MM.1S (cell line): ENCODE data around the gene FRMD1.

Source experiments
- DNase-seq: peaks from one replicate; pipeline ENCODE4 v3.0.0-alpha.2; 2015
- H2AFZ ChIP-seq: fragments of 300-600 bp; sonication (generic); 2 replicates; pipeline ENCODE4 v1.6.0; 2016; ENCODE audit warnings: antibody characterized with exemption, low read length
- H3F3A ChIP-seq: fragments of 300-600 bp; sonication (generic); 2 replicates; pipeline ENCODE4 v1.6.1; 2016; ENCODE audit warnings: mild to moderate bottlenecking, antibody characterized with exemption, low read length, moderate library complexity, mixed read lengths; ENCODE audit not compliant: insufficient read depth
- H3K27ac ChIP-seq: fragments of 300-600 bp; sonication (generic); 2 replicates; pipeline ENCODE4 v1.5.1; 2016; ENCODE audit warnings: mild to moderate bottlenecking, low read length
- H3K27me3 ChIP-seq: fragments of 300-600 bp; sonication (generic); replicated peaks from 2 replicates; pipeline ENCODE4 v1.6.0; 2016; ENCODE audit warnings: low read length; ENCODE audit not compliant: insufficient read depth
- H3K36me3 ChIP-seq: fragments of 300-600 bp; sonication (generic); replicated peaks from 2 replicates; pipeline ENCODE4 v1.6.1; 2016; ENCODE audit warnings: mild to moderate bottlenecking, low read length, mixed read lengths; ENCODE audit not compliant: insufficient read depth
- H3K4me1 ChIP-seq: fragments of 300-600 bp; sonication (generic); 2 replicates; pipeline ENCODE4 v1.6.1; 2016; ENCODE audit warnings: low read length, mixed read lengths
- H3K4me2 ChIP-seq: fragments of 300-600 bp; sonication (generic); 2 replicates; pipeline ENCODE4 v1.6.0; 2016; ENCODE audit warnings: low read depth, low read length
- H3K4me3 ChIP-seq: fragments of 300-600 bp; sonication (generic); 2 replicates; pipeline ENCODE4 v1.5.1; 2016; ENCODE audit warnings: low read length, mixed read lengths
- H3K79me2 ChIP-seq: fragments of 300-600 bp; sonication (generic); 2 replicates; pipeline ENCODE4 v1.6.1; 2016; ENCODE audit warnings: mixed run types, low read length, mixed read lengths
- H3K9ac ChIP-seq: fragments of 300-600 bp; sonication (generic); 2 replicates; pipeline ENCODE4 v1.6.1; 2016; ENCODE audit warnings: low read length, mixed read lengths
- H3K9me2 ChIP-seq: fragments of 300-600 bp; sonication (generic); replicated peaks from 2 replicates; pipeline ENCODE4 v1.6.1; 2016; ENCODE audit warnings: mild to moderate bottlenecking, low read length, mixed read lengths; ENCODE audit not compliant: insufficient read depth
- H3K9me3 ChIP-seq: fragments of 300-600 bp; sonication (generic); replicated peaks from 2 replicates; pipeline ENCODE4 v1.6.1; 2016; ENCODE audit warnings: mild to moderate bottlenecking, low read length, mixed read lengths; ENCODE audit not compliant: insufficient read depth
- H4K20me1 ChIP-seq: fragments of 300-600 bp; sonication (generic); 2 replicates; pipeline ENCODE4 v1.6.1; 2016; ENCODE audit warnings: mild to moderate bottlenecking, low read length, moderate library complexity, mixed read lengths; ENCODE audit not compliant: insufficient read depth
- CTCF ChIP-seq: fragments of 300-600 bp; sonication (generic); IDR thresholded peaks from 2 replicates; pipeline ENCODE4 v1.5.1; 2016; ENCODE audit warnings: antibody characterized with exemption, low read length, mixed read lengths
- EZH2 ChIP-seq: fragments of 300-600 bp; sonication (generic); optimal IDR thresholded peaks from 2 replicates; pipeline ENCODE3; 2017; ENCODE audit warnings: low read depth, mild to moderate bottlenecking, antibody characterized with exemption, low read length, mixed read lengths
- EZH2phosphoT487 ChIP-seq: fragments of 300-600 bp; sonication (generic); IDR thresholded peaks from 2 replicates; pipeline ENCODE4 v1.6.1; 2018; ENCODE audit warnings: antibody characterized with exemption, low read length

FRMD1 gene

GRCh38 chr6:168088161-168089053 is 9.4 kb upstream of the FRMD1 start:
- Histone ChIP-seq H3K27ac (no peak overlapping the region), H3K27me3 (no peaks in the 10 kb centered on the region; the same call in 1 of the 2 replicates), H3K4me2 (no peak overlapping the region), H3K36me3 (no peaks in the 10 kb centered on the region), H3K9ac (no peak overlapping the region), H3K9me3 (no peaks in the 10 kb centered on the region), H3K4me1 (no peaks in the 10 kb centered on the region), H3K9me2 (no peaks in the 10 kb centered on the region), H2AFZ (no peak overlapping the region), H3K4me3 (no peak overlapping the region), H3K79me2 (no peaks in the 10 kb centered on the region), H3F3A (no peaks in the 10 kb centered on the region), H4K20me1 (no peaks in the 10 kb centered on the region)
- TF ChIP-seq EZH2phosphoT487 (no peak), CTCF (no peak), EZH2 (no peak)
- no peak for DNase-seq

GRCh38 chr6:168087436-168088160 is 8.6 kb upstream of the FRMD1 start:
- no peaks in the 10 kb centered on the region for H3K9me3 ChIP-seq
- no peaks in the 10 kb centered on the region for H4K20me1 ChIP-seq
- no peaks in the 10 kb centered on the region; the same call in 1 of the 2 replicates for H3K27me3 ChIP-seq
- H3K9ac ChIP-seq, result no peak overlapping the region
- no peak overlapping the region for H3K27ac ChIP-seq
- H3K36me3 ChIP-seq, result no peaks in the 10 kb centered on the region
- no peak overlapping the region for H2AFZ ChIP-seq
- H3K4me1 ChIP-seq, result no peaks in the 10 kb centered on the region
- no peak overlapping the region for H3K4me3 ChIP-seq
- DNase-seq, result no peak
- no peaks in the 10 kb centered on the region for H3F3A ChIP-seq
- no peak overlapping the region for H3K4me2 ChIP-seq
- no peaks in the 10 kb centered on the region for H3K9me2 ChIP-seq
- TF ChIP-seq EZH2phosphoT487 (no peak), CTCF (no peak), EZH2 (no peak)
- no peaks in the 10 kb centered on the region for H3K79me2 ChIP-seq

GRCh38 chr6:168086616-168087015 is 7.6 kb upstream of the FRMD1 start:
- Histone ChIP-seq H3K79me2 (no peaks in the 10 kb centered on the region), H3K27me3 (no peaks in the 10 kb centered on the region; the same call in 1 of the 2 replicates), H3K9ac (no peak overlapping the region), H3K4me3 (no peak overlapping the region), H3K9me3 (no peaks in the 10 kb centered on the region), H3K27ac (no peak overlapping the region), H3K4me1 (no peaks in the 10 kb centered on the region), H3K36me3 (no peaks in the 10 kb centered on the region), H2AFZ (no peak overlapping the region), H3K4me2 (no peak overlapping the region), H3K9me2 (no peaks in the 10 kb centered on the region), H3F3A (no peaks in the 10 kb centered on the region), H4K20me1 (no peaks in the 10 kb centered on the region)
- TF ChIP-seq EZH2phosphoT487 (no peak), EZH2 (no peak), CTCF (no peak)
- DNase-seq, result no peak
